ENCODE results near the gene AUTS2. TPM values are rescaled to one million over a fixed set of nuclear protein-coding genes. Genes with fewer than 3 reads are reported as not detected.

AUTS2 gene
- total RNA-seq, 1 experiment from 2014 or later = 50.0 TPM

GRCh38 chr7:70726951-70727378, 1128.7 kb downstream of the AUTS2 start:
- DNase-seq (ENCODE audit: low spot score) (no peak), ATAC-seq (no peak)
- TF ChIP-seq ZNF219 (CRISPR knock-in tag; IDR thresholded peaks at IDR 0.05; ENCODE audit: borderline replicate concordance) = no peak
- TF ChIP-seq, protein P1, sequence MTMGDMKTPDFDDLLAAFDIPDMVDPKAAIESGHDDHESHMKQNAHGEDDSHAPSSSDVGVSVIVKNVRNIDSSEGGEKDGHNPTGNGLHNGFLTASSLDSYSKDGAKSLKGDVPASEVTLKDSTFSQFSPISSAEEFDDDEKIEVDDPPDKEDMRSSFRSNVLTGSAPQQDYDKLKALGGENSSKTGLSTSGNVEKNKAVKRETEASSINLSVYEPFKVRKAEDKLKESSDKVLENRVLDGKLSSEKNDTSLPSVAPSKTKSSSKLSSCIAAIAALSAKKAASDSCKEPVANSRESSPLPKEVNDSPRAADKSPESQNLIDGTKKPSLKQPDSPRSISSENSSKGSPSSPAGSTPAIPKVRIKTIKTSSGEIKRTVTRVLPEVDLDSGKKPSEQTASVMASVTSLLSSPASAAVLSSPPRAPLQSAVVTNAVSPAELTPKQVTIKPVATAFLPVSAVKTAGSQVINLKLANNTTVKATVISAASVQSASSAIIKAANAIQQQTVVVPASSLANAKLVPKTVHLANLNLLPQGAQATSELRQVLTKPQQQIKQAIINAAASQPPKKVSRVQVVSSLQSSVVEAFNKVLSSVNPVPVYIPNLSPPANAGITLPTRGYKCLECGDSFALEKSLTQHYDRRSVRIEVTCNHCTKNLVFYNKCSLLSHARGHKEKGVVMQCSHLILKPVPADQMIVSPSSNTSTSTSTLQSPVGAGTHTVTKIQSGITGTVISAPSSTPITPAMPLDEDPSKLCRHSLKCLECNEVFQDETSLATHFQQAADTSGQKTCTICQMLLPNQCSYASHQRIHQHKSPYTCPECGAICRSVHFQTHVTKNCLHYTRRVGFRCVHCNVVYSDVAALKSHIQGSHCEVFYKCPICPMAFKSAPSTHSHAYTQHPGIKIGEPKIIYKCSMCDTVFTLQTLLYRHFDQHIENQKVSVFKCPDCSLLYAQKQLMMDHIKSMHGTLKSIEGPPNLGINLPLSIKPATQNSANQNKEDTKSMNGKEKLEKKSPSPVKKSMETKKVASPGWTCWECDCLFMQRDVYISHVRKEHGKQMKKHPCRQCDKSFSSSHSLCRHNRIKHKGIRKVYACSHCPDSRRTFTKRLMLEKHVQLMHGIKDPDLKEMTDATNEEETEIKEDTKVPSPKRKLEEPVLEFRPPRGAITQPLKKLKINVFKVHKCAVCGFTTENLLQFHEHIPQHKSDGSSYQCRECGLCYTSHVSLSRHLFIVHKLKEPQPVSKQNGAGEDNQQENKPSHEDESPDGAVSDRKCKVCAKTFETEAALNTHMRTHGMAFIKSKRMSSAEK (CRISPR knock-in tag; IDR thresholded peaks at IDR 0.05; ENCODE audit: borderline replicate concordance) = no peak
- TF ChIP-seq ZNF671 (CRISPR knock-in tag; IDR thresholded peaks at IDR 0.05) = no peak
- no peak for TF ChIP-seq NR1H2 (CRISPR knock-in tag; IDR thresholded peaks at IDR 0.05)
- TF ChIP-seq USF1 (CRISPR knock-in tag; IDR thresholded peaks at IDR 0.05) = no peak
- TF ChIP-seq CBFB (CRISPR knock-in tag; IDR thresholded peaks at IDR 0.05; ENCODE audit: low read depth) = no peak
- no peak for TF ChIP-seq ZNF317 (CRISPR knock-in tag; IDR thresholded peaks at IDR 0.05; ENCODE audit: borderline replicate concordance, low read depth)
- TF ChIP-seq CREM (CRISPR knock-in tag; IDR thresholded peaks at IDR 0.05) = no peak
- TF ChIP-seq, protein P2, sequence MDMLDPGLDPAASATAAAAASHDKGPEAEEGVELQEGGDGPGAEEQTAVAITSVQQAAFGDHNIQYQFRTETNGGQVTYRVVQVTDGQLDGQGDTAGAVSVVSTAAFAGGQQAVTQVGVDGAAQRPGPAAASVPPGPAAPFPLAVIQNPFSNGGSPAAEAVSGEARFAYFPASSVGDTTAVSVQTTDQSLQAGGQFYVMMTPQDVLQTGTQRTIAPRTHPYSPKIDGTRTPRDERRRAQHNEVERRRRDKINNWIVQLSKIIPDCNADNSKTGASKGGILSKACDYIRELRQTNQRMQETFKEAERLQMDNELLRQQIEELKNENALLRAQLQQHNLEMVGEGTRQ (CRISPR knock-in tag; IDR thresholded peaks at IDR 0.05) = no peak
- peaks cover 13% of the 10 kb centered on the region for H3K36me3 Mint-ChIP-seq
- peaks cover 9% of the 10 kb centered on the region for H3K9me3 Mint-ChIP-seq
- H3K4me3 Mint-ChIP-seq = no peak overlapping the region; the same call in 1 of the 2 replicates
- peak overlapping the region; percentile 24; the same call in 1 of the 2 replicates for H3K27ac Mint-ChIP-seq
- peaks cover 24% of the 10 kb centered on the region for H3K27me3 Mint-ChIP-seq (ENCODE audit: low read depth)
- CTCF ChIA-PET = interaction anchor here (1.1 kb wide), 1 partner anchor 10 kb away, joined by 6 read pairs; no protein-coding TSS in a partner anchor
- H3K4me1 Mint-ChIP-seq = peaks cover 71% of the 10 kb centered on the region
- POLR2A ChIA-PET = no interaction called here

DNA sequence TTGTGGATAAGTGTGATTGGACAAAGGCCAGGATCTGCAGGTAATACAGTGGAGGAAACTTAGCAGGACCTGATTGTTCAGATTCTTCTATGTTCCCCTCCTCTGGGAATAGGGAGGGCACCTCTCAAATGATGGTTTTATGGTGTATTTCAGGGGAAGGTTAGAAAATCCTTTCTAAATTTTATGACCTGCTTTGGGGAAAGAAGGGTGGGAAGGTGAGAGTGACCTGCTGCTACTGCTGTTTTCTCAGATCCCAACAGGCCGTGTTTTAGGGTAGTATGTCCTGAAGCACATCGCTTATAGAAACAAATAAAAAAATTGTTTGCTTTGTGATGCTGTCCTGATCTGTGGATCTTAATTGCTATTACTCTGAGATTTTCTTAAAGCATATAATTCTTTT, 1129.6 kb downstream of the AUTS2 start:
- H3K4me3 Mint-ChIP-seq = no peak overlapping the region
- POLR2A ChIA-PET = interaction anchor here (0.7 kb wide), 1 partner anchor 1060 kb away, joined by 6 read pairs; no protein-coding TSS in a partner anchor

More for the DNA sequence above, 1129.6 kb downstream of the AUTS2 start:
- peaks cover 69% of the 10 kb centered on the region for H3K4me1 Mint-ChIP-seq
- peak overlapping the region; percentile 68 for H3K27ac Mint-ChIP-seq
- H3K36me3 Mint-ChIP-seq = peaks cover 14% of the 10 kb centered on the region
- DNase-seq (ENCODE audit: low spot score) = no peak
- TF ChIP-seq, protein P3, sequence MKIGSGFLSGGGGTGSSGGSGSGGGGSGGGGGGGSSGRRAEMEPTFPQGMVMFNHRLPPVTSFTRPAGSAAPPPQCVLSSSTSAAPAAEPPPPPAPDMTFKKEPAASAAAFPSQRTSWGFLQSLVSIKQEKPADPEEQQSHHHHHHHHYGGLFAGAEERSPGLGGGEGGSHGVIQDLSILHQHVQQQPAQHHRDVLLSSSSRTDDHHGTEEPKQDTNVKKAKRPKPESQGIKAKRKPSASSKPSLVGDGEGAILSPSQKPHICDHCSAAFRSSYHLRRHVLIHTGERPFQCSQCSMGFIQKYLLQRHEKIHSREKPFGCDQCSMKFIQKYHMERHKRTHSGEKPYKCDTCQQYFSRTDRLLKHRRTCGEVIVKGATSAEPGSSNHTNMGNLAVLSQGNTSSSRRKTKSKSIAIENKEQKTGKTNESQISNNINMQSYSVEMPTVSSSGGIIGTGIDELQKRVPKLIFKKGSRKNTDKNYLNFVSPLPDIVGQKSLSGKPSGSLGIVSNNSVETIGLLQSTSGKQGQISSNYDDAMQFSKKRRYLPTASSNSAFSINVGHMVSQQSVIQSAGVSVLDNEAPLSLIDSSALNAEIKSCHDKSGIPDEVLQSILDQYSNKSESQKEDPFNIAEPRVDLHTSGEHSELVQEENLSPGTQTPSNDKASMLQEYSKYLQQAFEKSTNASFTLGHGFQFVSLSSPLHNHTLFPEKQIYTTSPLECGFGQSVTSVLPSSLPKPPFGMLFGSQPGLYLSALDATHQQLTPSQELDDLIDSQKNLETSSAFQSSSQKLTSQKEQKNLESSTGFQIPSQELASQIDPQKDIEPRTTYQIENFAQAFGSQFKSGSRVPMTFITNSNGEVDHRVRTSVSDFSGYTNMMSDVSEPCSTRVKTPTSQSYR (CRISPR knock-in tag; IDR thresholded peaks at IDR 0.05) = no peak
- TF ChIP-seq ZNF138 (CRISPR knock-in tag; conservative IDR thresholded peaks at IDR 0.05) = no peak
- no peak for TF ChIP-seq E2F5 (CRISPR knock-in tag; IDR thresholded peaks at IDR 0.05)
- ATAC-seq = no peak
- CTCF ChIA-PET = interaction anchor here (0.7 kb wide), 1 partner anchor 533 kb away, joined by 4 read pairs; no protein-coding TSS in a partner anchor
- H3K9me3 Mint-ChIP-seq = peaks cover 9% of the 10 kb centered on the region
- peaks cover 24% of the 10 kb centered on the region for H3K27me3 Mint-ChIP-seq (ENCODE audit: low read depth)
